ENCODE measurements around the gene ARHGDIA. TPM values are rescaled to one million over a fixed set of nuclear protein-coding genes. Genes with fewer than 3 reads are reported as not detected.
"Not testable (repeated sequence)": the region's sequence is repeated elsewhere in the genome, so short reads cannot be mapped to it uniquely, and the experiment has no call there.

Gene ARHGDIA
- polyA plus RNA-seq, 1 donor from 2014 or later, result 16.1 TPM

DNA sequence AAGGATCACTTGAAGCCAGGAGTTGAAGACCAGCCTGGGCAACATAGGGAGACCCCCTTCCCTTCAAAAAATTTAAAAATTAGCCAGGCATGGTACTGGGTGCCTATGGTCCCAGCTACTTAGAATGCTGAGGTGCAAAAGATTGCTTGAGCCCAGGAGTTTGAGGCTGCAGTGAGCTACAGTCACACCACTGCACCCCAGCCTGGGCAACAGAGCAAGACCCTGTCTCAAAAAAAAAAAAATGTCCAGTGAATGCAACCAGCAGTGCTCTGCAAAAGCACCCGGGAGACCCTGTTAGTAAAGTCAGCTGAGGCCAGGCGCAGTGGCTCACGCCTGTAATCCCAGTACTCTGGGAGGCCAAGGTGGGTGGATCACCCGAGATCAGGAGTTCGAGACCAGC, 31.1 kb downstream of the ARHGDIA start:
- H2AFZ ChIP-seq (ENCODE audit: low read depth, low read length); H3K4me2 ChIP-seq (ENCODE audit: low read length); H3K27ac ChIP-seq (ENCODE audit: low read length); H3K36me3 ChIP-seq (ENCODE audit: insufficient read depth, low read length); H3K79me2 ChIP-seq (replicated peaks; ENCODE audit: insufficient read depth, low read length); H3K9me3 ChIP-seq (ENCODE audit: low read length); H3K9me2 ChIP-seq (ENCODE audit: insufficient read depth, low read length); H3K9ac ChIP-seq (ENCODE audit: low read length); H3K27me3 ChIP-seq (ENCODE audit: insufficient read depth, low read depth, low read length); H3K4me3 ChIP-seq (ENCODE audit: low read length); H3F3A ChIP-seq (ENCODE audit: insufficient read depth, low read length, poor library complexity, severe bottlenecking); H4K20me1 ChIP-seq (ENCODE audit: insufficient read depth): not testable (repeated sequence)

DNA sequence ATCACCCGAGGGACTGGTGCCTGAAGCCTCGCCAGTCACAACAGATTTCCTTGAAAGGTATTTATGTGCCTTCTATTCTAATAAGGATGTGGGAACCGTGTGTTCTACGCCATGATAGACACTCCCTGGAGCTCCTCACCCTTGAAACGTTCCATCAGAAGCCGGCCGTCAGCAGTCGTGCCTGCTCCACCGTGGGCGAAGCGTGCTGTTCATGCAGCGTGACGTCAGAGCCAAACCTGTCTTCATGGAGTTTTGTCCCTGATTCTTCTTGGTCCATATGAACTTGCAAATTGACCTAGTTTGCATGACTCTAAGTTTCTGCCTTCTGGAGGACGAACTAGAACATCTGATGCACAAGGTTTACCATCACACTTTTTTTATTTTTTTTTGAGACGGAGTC, 31.8 kb downstream of the ARHGDIA start:
- Histone ChIP-seq H3K9me2 (ENCODE audit: insufficient read depth, low read length) (no peaks in the 10 kb centered on the region), H3K9me3 (ENCODE audit: low read length) (no peaks in the 10 kb centered on the region), H2AFZ (ENCODE audit: low read depth, low read length) (no peak overlapping the region), H3K4me3 (ENCODE audit: low read length) (no peak overlapping the region), H3F3A (ENCODE audit: insufficient read depth, low read length, poor library complexity, severe bottlenecking) (no peaks in the 10 kb centered on the region), H3K27me3 (ENCODE audit: insufficient read depth, low read depth, low read length) (no peaks in the 10 kb centered on the region), H3K9ac (ENCODE audit: low read length) (no peak overlapping the region), H3K79me2 (replicated peaks; ENCODE audit: insufficient read depth, low read length) (no peaks in the 10 kb centered on the region), H3K36me3 (ENCODE audit: insufficient read depth, low read length) (no peaks in the 10 kb centered on the region), H3K27ac (ENCODE audit: low read length) (no peak overlapping the region), H4K20me1 (ENCODE audit: insufficient read depth) (no peaks in the 10 kb centered on the region), H3K4me2 (ENCODE audit: low read length) (no peak overlapping the region)
- TF ChIP-seq, protein P1, sequence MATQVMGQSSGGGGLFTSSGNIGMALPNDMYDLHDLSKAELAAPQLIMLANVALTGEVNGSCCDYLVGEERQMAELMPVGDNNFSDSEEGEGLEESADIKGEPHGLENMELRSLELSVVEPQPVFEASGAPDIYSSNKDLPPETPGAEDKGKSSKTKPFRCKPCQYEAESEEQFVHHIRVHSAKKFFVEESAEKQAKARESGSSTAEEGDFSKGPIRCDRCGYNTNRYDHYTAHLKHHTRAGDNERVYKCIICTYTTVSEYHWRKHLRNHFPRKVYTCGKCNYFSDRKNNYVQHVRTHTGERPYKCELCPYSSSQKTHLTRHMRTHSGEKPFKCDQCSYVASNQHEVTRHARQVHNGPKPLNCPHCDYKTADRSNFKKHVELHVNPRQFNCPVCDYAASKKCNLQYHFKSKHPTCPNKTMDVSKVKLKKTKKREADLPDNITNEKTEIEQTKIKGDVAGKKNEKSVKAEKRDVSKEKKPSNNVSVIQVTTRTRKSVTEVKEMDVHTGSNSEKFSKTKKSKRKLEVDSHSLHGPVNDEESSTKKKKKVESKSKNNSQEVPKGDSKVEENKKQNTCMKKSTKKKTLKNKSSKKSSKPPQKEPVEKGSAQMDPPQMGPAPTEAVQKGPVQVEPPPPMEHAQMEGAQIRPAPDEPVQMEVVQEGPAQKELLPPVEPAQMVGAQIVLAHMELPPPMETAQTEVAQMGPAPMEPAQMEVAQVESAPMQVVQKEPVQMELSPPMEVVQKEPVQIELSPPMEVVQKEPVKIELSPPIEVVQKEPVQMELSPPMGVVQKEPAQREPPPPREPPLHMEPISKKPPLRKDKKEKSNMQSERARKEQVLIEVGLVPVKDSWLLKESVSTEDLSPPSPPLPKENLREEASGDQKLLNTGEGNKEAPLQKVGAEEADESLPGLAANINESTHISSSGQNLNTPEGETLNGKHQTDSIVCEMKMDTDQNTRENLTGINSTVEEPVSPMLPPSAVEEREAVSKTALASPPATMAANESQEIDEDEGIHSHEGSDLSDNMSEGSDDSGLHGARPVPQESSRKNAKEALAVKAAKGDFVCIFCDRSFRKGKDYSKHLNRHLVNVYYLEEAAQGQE (IDR thresholded peaks at IDR 0.05; ENCODE audit: borderline replicate concordance), result no peak
- no peak for TF ChIP-seq RAD21 (conservative IDR thresholded peaks at IDR 0.05)
- no peak for TF ChIP-seq EZH2 (IDR thresholded peaks at IDR 0.05; ENCODE audit: borderline replicate concordance, insufficient read depth, low read length, poor library complexity, severe bottlenecking)
- no peak for TF ChIP-seq TAF1 (IDR thresholded peaks at IDR 0.05; ENCODE audit: low read depth)
- TF ChIP-seq, protein P2, sequence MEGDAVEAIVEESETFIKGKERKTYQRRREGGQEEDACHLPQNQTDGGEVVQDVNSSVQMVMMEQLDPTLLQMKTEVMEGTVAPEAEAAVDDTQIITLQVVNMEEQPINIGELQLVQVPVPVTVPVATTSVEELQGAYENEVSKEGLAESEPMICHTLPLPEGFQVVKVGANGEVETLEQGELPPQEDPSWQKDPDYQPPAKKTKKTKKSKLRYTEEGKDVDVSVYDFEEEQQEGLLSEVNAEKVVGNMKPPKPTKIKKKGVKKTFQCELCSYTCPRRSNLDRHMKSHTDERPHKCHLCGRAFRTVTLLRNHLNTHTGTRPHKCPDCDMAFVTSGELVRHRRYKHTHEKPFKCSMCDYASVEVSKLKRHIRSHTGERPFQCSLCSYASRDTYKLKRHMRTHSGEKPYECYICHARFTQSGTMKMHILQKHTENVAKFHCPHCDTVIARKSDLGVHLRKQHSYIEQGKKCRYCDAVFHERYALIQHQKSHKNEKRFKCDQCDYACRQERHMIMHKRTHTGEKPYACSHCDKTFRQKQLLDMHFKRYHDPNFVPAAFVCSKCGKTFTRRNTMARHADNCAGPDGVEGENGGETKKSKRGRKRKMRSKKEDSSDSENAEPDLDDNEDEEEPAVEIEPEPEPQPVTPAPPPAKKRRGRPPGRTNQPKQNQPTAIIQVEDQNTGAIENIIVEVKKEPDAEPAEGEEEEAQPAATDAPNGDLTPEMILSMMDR (IDR thresholded peaks at IDR 0.05; ENCODE audit: poor library complexity, severe bottlenecking), result no peak
- no peak for TF ChIP-seq EP300 (conservative IDR thresholded peaks at IDR 0.05; ENCODE audit: poor library complexity, severe bottlenecking)
- TF ChIP-seq POLR2AphosphoS5 (IDR thresholded peaks at IDR 0.05), result no peak
- TF ChIP-seq MXI1 (conservative IDR thresholded peaks at IDR 0.05; ENCODE audit: poor library complexity, severe bottlenecking), result no peak
- TF ChIP-seq SMC3 (conservative IDR thresholded peaks at IDR 0.05; ENCODE audit: poor library complexity), result no peak

DNA sequence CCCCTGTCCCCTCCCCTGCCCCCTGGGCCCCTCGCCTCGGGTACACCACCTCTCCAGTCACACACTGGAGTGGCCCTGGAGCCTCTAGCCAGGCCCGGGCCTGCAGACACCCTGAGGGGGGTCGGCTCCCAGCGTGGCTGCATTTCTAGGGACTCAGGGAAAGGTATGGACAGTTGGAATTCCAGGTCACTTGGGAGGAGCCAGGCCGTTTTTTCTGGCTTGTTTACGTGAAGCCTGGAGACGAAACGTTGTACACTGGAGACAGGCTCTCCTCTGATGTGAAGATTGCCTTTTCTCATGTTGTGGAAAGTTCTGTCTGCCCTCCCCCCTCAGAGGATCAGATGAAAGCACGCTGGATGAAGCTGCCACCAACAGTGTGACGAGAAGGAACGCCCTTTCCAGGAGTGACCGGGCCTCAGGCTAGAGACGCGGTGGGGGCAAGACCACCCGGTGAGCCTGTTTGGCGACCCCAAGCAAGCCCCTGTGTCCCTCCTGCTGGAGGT, 32.3 kb downstream of the ARHGDIA start:
- Histone ChIP-seq H4K20me1 (ENCODE audit: insufficient read depth) (no peaks in the 10 kb centered on the region), H2AFZ (ENCODE audit: low read depth, low read length) (no peak overlapping the region), H3K9me3 (ENCODE audit: low read length) (no peaks in the 10 kb centered on the region), H3K36me3 (ENCODE audit: insufficient read depth, low read length) (no peaks in the 10 kb centered on the region), H3K4me2 (ENCODE audit: low read length) (no peak overlapping the region), H3F3A (ENCODE audit: insufficient read depth, low read length, poor library complexity, severe bottlenecking) (no peaks in the 10 kb centered on the region), H3K9me2 (ENCODE audit: insufficient read depth, low read length) (no peaks in the 10 kb centered on the region), H3K9ac (ENCODE audit: low read length) (no peak overlapping the region), H3K79me2 (replicated peaks; ENCODE audit: insufficient read depth, low read length) (peaks cover 3% of the 10 kb centered on the region), H3K4me3 (ENCODE audit: low read length) (no peak overlapping the region), H3K27me3 (ENCODE audit: insufficient read depth, low read depth, low read length) (no peaks in the 10 kb centered on the region), H3K27ac (ENCODE audit: low read length) (no peak overlapping the region)
- TF ChIP-seq SMC3 (conservative IDR thresholded peaks at IDR 0.05; ENCODE audit: poor library complexity), result no peak
- no peak for TF ChIP-seq MXI1 (conservative IDR thresholded peaks at IDR 0.05; ENCODE audit: poor library complexity, severe bottlenecking)
- no peak for TF ChIP-seq TAF1 (IDR thresholded peaks at IDR 0.05; ENCODE audit: low read depth)
- no peak for TF ChIP-seq RAD21 (conservative IDR thresholded peaks at IDR 0.05)
- TF ChIP-seq, protein P1 (IDR thresholded peaks at IDR 0.05; ENCODE audit: borderline replicate concordance), result no peak
- TF ChIP-seq POLR2AphosphoS5 (IDR thresholded peaks at IDR 0.05), result no peak
- TF ChIP-seq EP300 (conservative IDR thresholded peaks at IDR 0.05; ENCODE audit: poor library complexity, severe bottlenecking), result no peak
- TF ChIP-seq, protein P2 (IDR thresholded peaks at IDR 0.05; ENCODE audit: poor library complexity, severe bottlenecking), result no peak
- no peak for TF ChIP-seq EZH2 (IDR thresholded peaks at IDR 0.05; ENCODE audit: borderline replicate concordance, insufficient read depth, low read length, poor library complexity, severe bottlenecking)
